ENCODE data around the gene RASAL3. TPM values are rescaled to one million over a fixed set of nuclear protein-coding genes. Genes with fewer than 3 reads are reported as not detected.

Gene RASAL3
- total RNA-seq, 4 donors from 2014 or later, result 0.51 to 4.3 (median 1.1) TPM; not detected in 1

- Histone ChIP-seq H3K4me3 (no peak overlapping the region), H3K27me3 (peaks cover 2 to 5% of the 10 kb centered on the region in 2 donors), H3K27ac (no peak overlapping the region), H3K4me1 (peaks cover 0 to 10% of the 10 kb centered on the region in 2 donors), H3K36me3 (no peaks in the 10 kb centered on the region), H3K9me3 (no peaks in the 10 kb centered on the region)
- TF ChIP-seq POLR2A (IDR thresholded peaks at IDR 0.05) (no peak), CTCF (IDR thresholded peaks at IDR 0.05) (no peak)
- DNase-seq, result no peak
- intact Hi-C loops (cut with DNase I; ENCODE audit: low total_unique reads), result no loop called here
These were observed 2.6 kb downstream of the RASAL3 start for GRCh38 chr19:15461694-15462093.

DNA sequence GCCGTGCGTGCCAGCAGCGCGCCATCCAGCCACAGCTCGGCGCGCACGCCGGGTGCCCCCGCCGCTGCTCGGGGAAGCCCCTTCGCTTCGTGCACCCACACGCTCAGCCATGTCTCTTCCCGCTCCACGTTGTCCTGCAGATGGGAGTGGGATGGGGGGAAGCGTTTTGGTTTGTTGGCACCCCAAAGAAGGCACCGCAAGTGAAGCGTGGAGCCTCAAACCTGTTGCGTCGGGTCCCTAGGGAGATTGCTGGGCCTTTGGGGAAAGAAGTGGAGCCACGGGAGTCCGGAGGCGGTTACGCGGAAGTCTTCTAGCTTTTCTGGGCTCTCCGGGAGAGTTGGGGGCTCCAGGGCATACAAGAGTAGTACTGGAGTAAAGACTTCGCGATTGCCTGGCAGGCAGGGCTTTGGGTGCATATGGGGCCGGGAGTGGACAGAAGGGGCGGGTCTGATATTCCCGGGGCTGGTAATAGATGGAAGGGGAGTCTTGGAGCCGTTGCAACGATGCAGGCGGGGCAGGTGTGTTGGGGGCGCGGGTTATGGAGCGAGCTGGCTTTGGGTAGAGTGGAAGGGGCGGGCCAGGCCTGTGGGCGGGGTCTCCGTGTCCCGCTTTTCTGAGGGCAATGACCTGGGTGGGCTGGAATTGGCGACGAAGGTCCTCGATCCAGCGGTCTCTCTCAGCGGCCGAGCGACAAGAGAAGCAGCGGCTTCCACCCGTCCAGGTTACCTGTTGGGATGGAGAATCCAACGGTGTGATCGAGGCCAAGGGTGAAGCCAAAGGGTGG lies 6.5 kb downstream of the RASAL3 start:
- Histone ChIP-seq H3K27ac (no peak overlapping the region), H3K36me3 (no peaks in the 10 kb centered on the region), H3K9me3 (no peaks in the 10 kb centered on the region), H3K4me3 (no peak overlapping the region), H3K4me1 (peaks cover 0 to 15% of the 10 kb centered on the region in 2 donors), H3K27me3 (peaks cover 5 to 14% of the 10 kb centered on the region in 2 donors)
- intact Hi-C loops (cut with DNase I; ENCODE audit: low total_unique reads), result no loop called here
- TF ChIP-seq POLR2A (IDR thresholded peaks at IDR 0.05) (no peak), CTCF (IDR thresholded peaks at IDR 0.05) (no peak)
- no peak for DNase-seq

GRCh38 chr19:15456871-15457700 lies 7.3 kb downstream of the RASAL3 start:
- intact Hi-C loops (cut with DNase I; ENCODE audit: low total_unique reads), result no loop called here
- Histone ChIP-seq H3K4me3 (no peak overlapping the region), H3K4me1 (peaks cover 0 to 19% of the 10 kb centered on the region in 2 donors), H3K9me3 (no peaks in the 10 kb centered on the region), H3K36me3 (no peaks in the 10 kb centered on the region), H3K27ac (no peak overlapping the region), H3K27me3 (peaks cover 5 to 14% of the 10 kb centered on the region in 2 donors)
- TF ChIP-seq POLR2A (IDR thresholded peaks at IDR 0.05) (no peak), CTCF (IDR thresholded peaks at IDR 0.05) (no peak)
- DNase-seq, result no peak

- H3K36me3 ChIP-seq, result no peaks in the 10 kb centered on the region
- no peak overlapping the region for H3K27ac ChIP-seq
- TF ChIP-seq CTCF (IDR thresholded peaks at IDR 0.05), result no peak
- H3K27me3 ChIP-seq, result peaks cover 5 to 14% of the 10 kb centered on the region in 2 donors
- DNase-seq, result no peak
- intact Hi-C loops (cut with DNase I; ENCODE audit: low total_unique reads), result no loop called here
- H3K4me3 ChIP-seq, result no peak overlapping the region
- no peaks in the 10 kb centered on the region for H3K9me3 ChIP-seq
- H3K4me1 ChIP-seq, result peaks cover 0 to 19% of the 10 kb centered on the region in 2 donors
These were observed 7.9 kb downstream of the RASAL3 start for GRCh38 chr19:15456441-15456840.

DNA sequence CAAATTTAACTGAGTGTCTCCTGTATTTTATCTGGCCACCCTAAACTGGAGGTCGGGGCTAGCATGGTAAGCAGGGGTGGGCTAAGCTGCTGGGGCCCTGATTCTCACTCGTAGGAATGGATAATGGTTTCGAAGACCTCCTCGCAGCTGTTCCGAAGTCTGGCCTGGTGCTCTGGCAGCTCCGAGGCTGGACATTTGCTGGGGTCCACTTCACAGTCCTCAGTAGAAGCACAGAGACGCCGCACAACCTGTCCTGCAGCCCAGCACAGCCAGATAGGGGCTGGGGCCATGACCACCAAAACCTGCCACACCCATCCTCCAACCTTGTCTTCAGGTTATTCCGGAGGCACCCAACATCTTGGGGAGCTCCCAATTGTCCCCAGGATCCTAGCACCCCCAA lies 8.3 kb downstream of the RASAL3 start:
- no peak for TF ChIP-seq CTCF (IDR thresholded peaks at IDR 0.05)
- TF ChIP-seq POLR2A (IDR thresholded peaks at IDR 0.05), result no peak
- intact Hi-C loops (cut with DNase I; ENCODE audit: low total_unique reads), result no loop called here
- no peak overlapping the region for H3K27ac ChIP-seq
- H3K9me3 ChIP-seq, result no peaks in the 10 kb centered on the region
- peaks cover 0 to 19% of the 10 kb centered on the region in 2 donors for H3K4me1 ChIP-seq
- H3K4me3 ChIP-seq, result no peak overlapping the region
- H3K36me3 ChIP-seq, result no peaks in the 10 kb centered on the region
- H3K27me3 ChIP-seq, result peaks cover 5 to 14% of the 10 kb centered on the region in 2 donors
- DNase-seq, result no peak
